Measurements from ENCODE around the gene HUS1.

HUS1 gene

DNA sequence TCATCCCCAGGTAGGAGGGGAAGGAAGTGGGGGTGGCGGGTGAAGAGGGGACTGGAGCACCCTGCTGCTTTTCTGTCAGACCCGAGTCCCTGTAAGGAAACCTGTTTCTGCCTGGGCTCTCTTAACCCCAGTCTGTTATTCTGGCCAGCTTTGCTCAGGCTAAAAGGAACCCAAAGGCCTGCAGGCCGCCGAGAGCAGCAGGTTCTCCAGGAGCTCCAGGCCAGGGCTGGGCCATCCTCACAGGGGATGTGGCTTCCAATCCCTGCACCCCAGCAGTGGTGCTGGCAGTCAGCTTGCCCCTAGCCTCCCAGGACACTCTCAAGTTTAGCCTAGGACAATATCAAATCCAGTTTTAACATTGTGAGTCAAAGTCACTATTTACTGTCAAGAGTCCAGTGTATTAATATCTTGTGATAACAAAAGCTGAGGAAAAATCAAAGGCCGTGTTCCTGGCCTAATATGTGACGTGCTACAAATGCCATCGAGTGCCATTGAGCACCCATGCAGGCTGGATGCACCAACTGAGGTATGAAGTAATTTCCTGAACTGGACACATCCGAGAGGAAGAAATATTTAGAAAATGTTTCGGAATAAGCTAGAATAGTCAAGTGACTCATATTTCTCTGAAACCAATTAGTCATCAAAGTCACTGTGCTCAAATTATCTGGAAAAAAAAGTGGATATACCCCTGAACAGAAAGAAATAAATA, 38.1 kb downstream of the HUS1 start:
- peak overlapping the region; percentile 76 for H3K27ac ChIP-seq (ENCODE audit: low read length, poor library complexity, severe bottlenecking)
- 15% methylated on average over 7 of the region's 9 CpGs for WGBS
- H2BK5ac ChIP-seq (ENCODE audit: low read depth, low read length, poor library complexity, severe bottlenecking): peak overlapping the region; percentile 9
- peak overlapping the region; percentile 15 for H2BK15ac ChIP-seq (ENCODE audit: low read depth, poor library complexity, severe bottlenecking)
- H3K36me3 ChIP-seq (ENCODE audit: control insufficient read depth in 1 of 2, insufficient read depth in 2 of 2, low read depth in 1 of 2, low read length in 2 of 2): peaks cover 0 to 1% of the 10 kb centered on the region in 2 experiments
- H3K18ac ChIP-seq (ENCODE audit: low read depth in 1 of 2, low read length in 2 of 2): peak overlapping the region; percentile 88 to 92
- H3K9ac ChIP-seq (ENCODE audit: low read length): peak overlapping the region; percentile 83
- peak overlapping the region; percentile 86 for H4K91ac ChIP-seq (ENCODE audit: low read length)
- no peak overlapping the region for H3K4me2 ChIP-seq (ENCODE audit: low read length, poor library complexity, severe bottlenecking)
- peak; percentile 81 for DNase-seq
- H3K14ac ChIP-seq (ENCODE audit: low read length in 2 of 2): peak overlapping the region in 1 of 2 experiments; percentile 68
- H4K8ac ChIP-seq (ENCODE audit: low read length): peak overlapping the region; percentile 86
- no peaks in the 10 kb centered on the region for H3K79me1 ChIP-seq (replicated peaks; ENCODE audit: low read length, poor library complexity, severe bottlenecking)
- no peak overlapping the region for H3K4me3 ChIP-seq (ENCODE audit: insufficient read depth in 1 of 2, low read depth in 1 of 2, low read length in 2 of 2)
- H3K4me1 ChIP-seq (ENCODE audit: control insufficient read depth, insufficient read depth, low read depth, low read length): peaks cover 32% of the 10 kb centered on the region
- H3K27me3 ChIP-seq (ENCODE audit: control insufficient read depth in 1 of 2, insufficient read depth in 1 of 2, low read length in 2 of 2): no peaks in the 10 kb centered on the region
- peak overlapping the region; percentile 8 for H2AFZ ChIP-seq (ENCODE audit: low read depth, low read length)
- peak overlapping the region; percentile 29 to 89 for H3K4ac ChIP-seq (ENCODE audit: low read depth in 1 of 2, low read length in 2 of 2)
- H2BK120ac ChIP-seq (ENCODE audit: low read depth, low read length): peak overlapping the region; percentile 83
- no peaks in the 10 kb centered on the region for H3K9me3 ChIP-seq (ENCODE audit: control insufficient read depth, low read length)
- H2BK12ac ChIP-seq (ENCODE audit: low read length in 2 of 2): peak overlapping the region in 1 of 2 experiments; percentile 95
- no peak overlapping the region for H2AK5ac ChIP-seq (ENCODE audit: low read length, severe bottlenecking)
- H3K23ac ChIP-seq (ENCODE audit: low read length in 2 of 2): no peak overlapping the region

- no peak overlapping the region for H3K14ac ChIP-seq (ENCODE audit: low read length in 2 of 2)
- H2BK15ac ChIP-seq (ENCODE audit: low read depth, poor library complexity, severe bottlenecking): no peak overlapping the region
- peak overlapping the region; percentile 70 for H4K8ac ChIP-seq (ENCODE audit: low read length)
- H3K9me3 ChIP-seq (ENCODE audit: control insufficient read depth, low read length): no peaks in the 10 kb centered on the region
- DNase-seq: peak; percentile 84
- no peak overlapping the region for H3K27ac ChIP-seq (ENCODE audit: low read length, poor library complexity, severe bottlenecking)
- no peak overlapping the region for H2AFZ ChIP-seq (ENCODE audit: low read depth, low read length)
- 4% methylated on average over 11 of the region's 14 CpGs for WGBS
- no peaks in the 10 kb centered on the region for H3K36me3 ChIP-seq (ENCODE audit: control insufficient read depth in 1 of 2, insufficient read depth in 2 of 2, low read depth in 1 of 2, low read length in 2 of 2)
- peak overlapping the region in 1 of 2 experiments; percentile 22 for H3K4ac ChIP-seq (ENCODE audit: low read depth in 1 of 2, low read length in 2 of 2)
- H3K23ac ChIP-seq (ENCODE audit: low read length in 2 of 2): no peak overlapping the region
- peak overlapping the region; percentile 58 to 59 for H3K18ac ChIP-seq (ENCODE audit: low read depth in 1 of 2, low read length in 2 of 2)
- no peak overlapping the region for H3K4me3 ChIP-seq (ENCODE audit: insufficient read depth in 1 of 2, low read depth in 1 of 2, low read length in 2 of 2)
- peak overlapping the region; percentile 45 for H2BK120ac ChIP-seq (ENCODE audit: low read depth, low read length)
- H3K79me1 ChIP-seq (replicated peaks; ENCODE audit: low read length, poor library complexity, severe bottlenecking): no peaks in the 10 kb centered on the region
- no peak overlapping the region for H3K4me2 ChIP-seq (ENCODE audit: low read length, poor library complexity, severe bottlenecking)
- peaks cover 30% of the 10 kb centered on the region for H3K4me1 ChIP-seq (ENCODE audit: control insufficient read depth, insufficient read depth, low read depth, low read length)
- peak overlapping the region; percentile 59 to 70 for H2BK12ac ChIP-seq (ENCODE audit: low read length in 2 of 2)
- no peak overlapping the region for H2BK5ac ChIP-seq (ENCODE audit: low read depth, low read length, poor library complexity, severe bottlenecking)
- H2AK5ac ChIP-seq (ENCODE audit: low read length, severe bottlenecking): peak overlapping the region; percentile 35
- H3K9ac ChIP-seq (ENCODE audit: low read length): peak overlapping the region; percentile 83
- H3K27me3 ChIP-seq (ENCODE audit: control insufficient read depth in 1 of 2, insufficient read depth in 1 of 2, low read length in 2 of 2): no peaks in the 10 kb centered on the region
- H4K91ac ChIP-seq (ENCODE audit: low read length): peak overlapping the region; percentile 41
Observed at GRCh38 chr7:47940088-47941013, 39.1 kb downstream of the HUS1 start.

- Histone ChIP-seq H3K27me3 (ENCODE audit: control insufficient read depth in 1 of 2, insufficient read depth in 1 of 2, low read length in 2 of 2) (no peaks in the 10 kb centered on the region), H3K27ac (ENCODE audit: low read length, poor library complexity, severe bottlenecking) (no peak overlapping the region), H3K18ac (ENCODE audit: low read depth in 1 of 2, low read length in 2 of 2) (peak overlapping the region; percentile 52 to 54), H3K36me3 (ENCODE audit: control insufficient read depth in 1 of 2, insufficient read depth in 2 of 2, low read depth in 1 of 2, low read length in 2 of 2) (no peaks in the 10 kb centered on the region), H3K4me2 (ENCODE audit: low read length, poor library complexity, severe bottlenecking) (no peak overlapping the region), H2BK5ac (ENCODE audit: low read depth, low read length, poor library complexity, severe bottlenecking) (no peak overlapping the region), H2AK5ac (ENCODE audit: low read length, severe bottlenecking) (no peak overlapping the region), H3K23ac (ENCODE audit: low read length in 2 of 2) (no peak overlapping the region), H3K4me1 (ENCODE audit: control insufficient read depth, insufficient read depth, low read depth, low read length) (peaks cover 30% of the 10 kb centered on the region), H4K8ac (ENCODE audit: low read length) (no peak overlapping the region), H2BK120ac (ENCODE audit: low read depth, low read length) (peak overlapping the region; percentile 45), H3K79me1 (replicated peaks; ENCODE audit: low read length, poor library complexity, severe bottlenecking) (no peaks in the 10 kb centered on the region), H2BK15ac (ENCODE audit: low read depth, poor library complexity, severe bottlenecking) (peak overlapping the region; percentile 86), H2BK12ac (ENCODE audit: low read length in 2 of 2) (peak overlapping the region; percentile 70 to 86), H3K4ac (ENCODE audit: low read depth in 1 of 2, low read length in 2 of 2) (peak overlapping the region in 1 of 2 experiments; percentile 22), H3K4me3 (ENCODE audit: insufficient read depth in 1 of 2, low read depth in 1 of 2, low read length in 2 of 2) (no peak overlapping the region), H3K14ac (ENCODE audit: low read length in 2 of 2) (no peak overlapping the region), H2AFZ (ENCODE audit: low read depth, low read length) (no peak overlapping the region), H3K9me3 (ENCODE audit: control insufficient read depth, low read length) (no peaks in the 10 kb centered on the region), H3K9ac (ENCODE audit: low read length) (no peak overlapping the region), H4K91ac (ENCODE audit: low read length) (no peak overlapping the region)
- WGBS: 91% methylated on average over 7 of the region's 7 CpGs
- DNase-seq: no peak
Observed at GRCh38 chr7:47939425-47940036, 39.9 kb downstream of the HUS1 start.

Data from mesenchymal stem cell (in vitro differentiated cells and primary cell).